IMR-90 (cell line): ENCODE results near the gene ORC5. TPM values are rescaled to one million over a fixed set of nuclear protein-coding genes. Genes with fewer than 3 reads are reported as not detected.

Experiments used
- ATAC-seq: fragments of 200-7000 bp; cut with Tn5 transposase; 2 replicates; pipeline ENCODE4 v1.9.1; 2020; ENCODE audit warnings: low read depth, mild to moderate bottlenecking, moderate library complexity
- BruUV-seq: library from RNA; stranded (reverse); fragments of 400-500 nt; replicated peaks from 2 replicates; lab custom pipeline; 2021; lab: Mats Ljungman, UMichigan
- CTCF ChIA-PET: fragments of 300-600 bp; formaldehyde crosslinking; extraction: SDS; loops from one replicate; lab custom pipeline; 2021; ENCODE audit warnings: antibody characterized with exemption; lab: Yijun Ruan, JAX
- POLR2A ChIA-PET: fragments of 300-600 bp; sonication (Branson Sonifier 250); formaldehyde crosslinking; loops from one replicate; lab custom pipeline; 2022; ENCODE audit warnings: antibody characterized with exemption; ENCODE audit not compliant: unreplicated experiment; lab: Charles Lee
- DNase-seq: peaks from one replicate; pipeline ENCODE4 v3.0.0; 2013
- H2AFZ ChIP-seq: replicated peaks from 2 replicates; pipeline ENCODE3; 2013; ENCODE audit warnings: low read length, mild to moderate bottlenecking; ENCODE audit not compliant: poor library complexity
- H2AK5ac ChIP-seq: 2 replicates; pipeline ENCODE4 v1.6.1; 2013; ENCODE audit warnings: low read depth, low read length, inconsistent platforms
- H2AK9ac ChIP-seq: replicated peaks from 2 replicates; pipeline ENCODE3; 2013; ENCODE audit warnings: mild to moderate bottlenecking, low read depth, low read length, moderate library complexity; ENCODE audit not compliant: poor library complexity
- H2BK120ac ChIP-seq: 2 replicates; pipeline ENCODE4 v1.6.1; 2013; ENCODE audit warnings: low read depth, low read length, inconsistent platforms
- H2BK15ac ChIP-seq: 3 replicates; pipeline ENCODE4 v1.6.1; 2013; ENCODE audit warnings: low read depth, low read length, inconsistent platforms
- H2BK20ac ChIP-seq: 2 replicates; pipeline ENCODE4 v1.6.1; 2013; ENCODE audit warnings: low read depth, mild to moderate bottlenecking, inconsistent platforms, low read length, moderate library complexity
- H2BK5ac ChIP-seq: 2 replicates; pipeline ENCODE4 v1.6.1; 2013; ENCODE audit warnings: mild to moderate bottlenecking, low read depth, low read length, inconsistent platforms; ENCODE audit not compliant: poor library complexity, severe bottlenecking
- H3K14ac ChIP-seq: replicated peaks from 2 replicates; pipeline ENCODE4 v1.6.1; 2013; ENCODE audit warnings: low read depth, low read length, inconsistent platforms
- H3K18ac ChIP-seq: 2 replicates; pipeline ENCODE4 v1.6.1; 2013; ENCODE audit warnings: low read depth, low read length, control low read depth
- H3K23ac ChIP-seq: 2 replicates; pipeline ENCODE4 v1.6.1; 2013; ENCODE audit warnings: low read depth, low read length, inconsistent platforms
- H3K27ac ChIP-seq: 2 replicates; pipeline ENCODE4 v1.5.1; 2013; ENCODE audit warnings: mild to moderate bottlenecking, control low read depth, low read length; ENCODE audit not compliant: insufficient read depth
- H3K27me3 ChIP-seq: 2 replicates; pipeline ENCODE4 v1.6.1; 2013; ENCODE audit warnings: low read length; ENCODE audit not compliant: control insufficient read depth, insufficient read depth
- H3K36me3 ChIP-seq: 2 replicates; pipeline ENCODE4 v1.6.1; 2013; ENCODE audit warnings: low read length, mixed read lengths; ENCODE audit not compliant: control insufficient read depth, insufficient read depth
- H3K4ac ChIP-seq: 2 replicates; pipeline ENCODE4 v1.6.1; 2013; ENCODE audit warnings: low read depth, low read length, inconsistent platforms
- H3K4me1 ChIP-seq: 2 replicates; pipeline ENCODE4 v1.6.1; 2013; ENCODE audit warnings: low read length, mixed read lengths; ENCODE audit not compliant: control insufficient read depth, insufficient read depth
- H3K4me2 ChIP-seq: 2 replicates; pipeline ENCODE4 v1.6.1; 2013; ENCODE audit warnings: low read depth, mild to moderate bottlenecking, control low read depth, low read length, moderate library complexity
- H3K4me3 ChIP-seq: 2 replicates; pipeline ENCODE4 v1.5.1; 2013; ENCODE audit warnings: low read depth, mild to moderate bottlenecking, control low read depth, low read length, moderate library complexity; ENCODE audit not compliant: insufficient read depth
- H3K56ac ChIP-seq: 2 replicates; pipeline ENCODE4 v1.6.1; 2013; ENCODE audit warnings: low read length, inconsistent platforms; ENCODE audit not compliant: insufficient read depth; ENCODE audit errors: extremely low read depth
- H3K79me1 ChIP-seq, 2 experiments: 2 replicates each; pipeline ENCODE4 v1.6.1; 2013; ENCODE audit warnings: low read length in 2 of 2, inconsistent platforms in 1 of 2, low read depth in 1 of 2
- H3K9ac ChIP-seq: 2 replicates; pipeline ENCODE4 v1.6.1; 2013; ENCODE audit warnings: low read depth, low read length, control low read depth
- H3K9me1 ChIP-seq: 2 replicates; pipeline ENCODE4 v1.6.1; 2013; ENCODE audit warnings: low read length, inconsistent platforms; ENCODE audit not compliant: insufficient read depth
- H3K9me3 ChIP-seq: 2 replicates; pipeline ENCODE4 v1.6.1; 2013; ENCODE audit warnings: low read length; ENCODE audit not compliant: control insufficient read depth, insufficient read depth
- H4K20me1 ChIP-seq: 2 replicates; pipeline ENCODE4 v1.6.1; 2013; ENCODE audit warnings: low read length, inconsistent platforms; ENCODE audit not compliant: insufficient read depth
- H4K5ac ChIP-seq: 2 replicates; pipeline ENCODE4 v1.6.1; 2013; ENCODE audit warnings: mild to moderate bottlenecking, low read depth, low read length, control low read depth
- H4K8ac ChIP-seq, 2 experiments: 2 replicates each; pipeline ENCODE4 v1.6.1; 2013; ENCODE audit warnings: low read depth in 2 of 2, low read length in 2 of 2, control low read depth in 1 of 2, inconsistent platforms in 1 of 2
- H4K91ac ChIP-seq: 2 replicates; pipeline ENCODE4 v1.6.1; 2013; ENCODE audit warnings: low read depth, low read length, inconsistent platforms; ENCODE audit not compliant: insufficient read depth
- BHLHE40 ChIP-seq: fragments of 150-350 bp; IDR thresholded peaks from 2 replicates; pipeline ENCODE4 v1.6.1; 2016; ENCODE audit warnings: mild to moderate bottlenecking, low read depth, low read length
- CEBPB ChIP-seq: IDR thresholded peaks from 2 replicates; pipeline ENCODE4 v1.6.1; 2012; ENCODE audit warnings: low read depth, low read length, improper control_type of control experiment
- CHD1 ChIP-seq: IDR thresholded peaks from 2 replicates; pipeline ENCODE4 v1.6.1; 2012; ENCODE audit warnings: low read depth, low read length, improper control_type of control experiment
- CTCF ChIP-seq: conservative IDR thresholded peaks from 2 replicates; pipeline ENCODE4 v1.5.1; 2012; ENCODE audit warnings: mild to moderate bottlenecking, low read depth, low read length, improper control_type of control experiment
- ELK1 ChIP-seq: fragments of 150-350 bp; IDR thresholded peaks from 2 replicates; pipeline ENCODE4 v1.6.1; 2016; ENCODE audit warnings: low read depth, mild to moderate bottlenecking, low read length, moderate library complexity, borderline replicate concordance
- FOS ChIP-seq: fragments of 150-350 bp; IDR thresholded peaks from 2 replicates; pipeline ENCODE4 v1.6.1; 2016; ENCODE audit warnings: low read depth, low read length
- MAFK ChIP-seq: IDR thresholded peaks from 2 replicates; pipeline ENCODE4 v1.6.1; 2012; ENCODE audit warnings: low read depth, low read length, improper control_type of control experiment
- MAZ ChIP-seq: IDR thresholded peaks from 2 replicates; pipeline ENCODE4 v1.6.1; 2012; ENCODE audit warnings: low read depth, mild to moderate bottlenecking, low read length, improper control_type of control experiment, moderate library complexity, borderline replicate concordance
- MXI1 ChIP-seq: IDR thresholded peaks from 2 replicates; pipeline ENCODE4 v1.6.1; 2012; ENCODE audit warnings: low read depth, mild to moderate bottlenecking, low read length, moderate library complexity, borderline replicate concordance
- NFE2L2 ChIP-seq: fragments of 150-350 bp; IDR thresholded peaks from 2 replicates; pipeline ENCODE4 v1.6.1; 2016; ENCODE audit warnings: low read depth, mild to moderate bottlenecking, low read length
- POLR2A ChIP-seq: IDR thresholded peaks from 2 replicates; pipeline ENCODE4 v1.6.1; 2012; ENCODE audit warnings: mild to moderate bottlenecking, low read depth, low read length
- RAD21 ChIP-seq: IDR thresholded peaks from 2 replicates; pipeline ENCODE4 v1.6.1; 2012; ENCODE audit warnings: low read length, improper control_type of control experiment
- RCOR1 ChIP-seq: IDR thresholded peaks from 2 replicates; pipeline ENCODE4 v1.6.1; 2012; ENCODE audit warnings: mild to moderate bottlenecking, low read length, improper control_type of control experiment; ENCODE audit not compliant: insufficient replicate concordance
- RFX5 ChIP-seq: IDR thresholded peaks from 2 replicates; pipeline ENCODE4 v1.8.0; 2012; ENCODE audit warnings: low read depth, mild to moderate bottlenecking, low read length, moderate library complexity
- USF2 ChIP-seq: fragments of 150-350 bp; IDR thresholded peaks from 2 replicates; pipeline ENCODE4 v1.6.1; 2017; ENCODE audit warnings: mild to moderate bottlenecking, antibody characterized with exemption, low read length, low read depth
- WGBS, 2 experiments: methylation state at CpG; one replicate each; pipeline versions ENCODE4 v1.1.5 to v1.1.7; 2013; ENCODE audit warnings: missing lambda C conversion rate in 2 of 2; ENCODE audit not compliant: insufficient read length in 1 of 2; ENCODE audit errors: extremely low coverage in 2 of 2; 5-methylcytosine and 5-hydroxymethylcytosine counted together
- dilution Hi-C: fragments of 300-500 bp; cut with HindIII; formaldehyde crosslinking; loops from one replicate; pipeline ENCODE4 v1.14.3; 2018; ENCODE audit warnings: low sequenced_read_pairs; ENCODE audit not compliant: unreplicated experiment
- in situ Hi-C: fragments of 300-500 bp; cut with MboI; formaldehyde crosslinking; loops from 3 replicates; pipeline ENCODE4 v1.14.3; 2019; ENCODE audit warnings: low sequenced_read_pairs, inconsistent platforms, mixed read lengths
- intact Hi-C: fragments of 100-400 bp; cut with micrococcal nuclease; formaldehyde crosslinking; loops from 2 replicates; pipeline ENCODE4 v1.10.0; 2022
- polyA plus RNA-seq, 3 experiments: library from polyadenylated mRNA; depleted of rRNA; stranded (reverse); fragments of >200 nt; gene quantifications; 2 replicates each; pipeline ENCODE4 v1.2.3, GENCODE V29; 2012; ENCODE audit warnings: low replicate concordance in 1 of 3
- total RNA-seq: library from RNA; depleted of rRNA; stranded (reverse); fragments of >200 nt; gene quantifications from 2 replicates; pipeline ENCODE4 v1.2.3, GENCODE V29; 2012

The ORC5 gene
- total and polyA plus RNA-seq, 2 of the 4 experiments (the other 2 are of a cell fraction): 7.9 to 18.8 TPM

GRCh38 chr7:104126411-104126841 lies 81.4 kb downstream of the ORC5 start:
- no peak overlapping the region for H2BK5ac ChIP-seq
- no peaks in the 10 kb centered on the region for H3K9me1 ChIP-seq
- no peak overlapping the region for H2AFZ ChIP-seq
- H3K36me3 ChIP-seq: peaks cover 8% of the 10 kb centered on the region
- no peak overlapping the region for H3K14ac ChIP-seq
- no peaks in the 10 kb centered on the region for H3K79me1 ChIP-seq
- no peak overlapping the region for H3K9ac ChIP-seq
- no peak overlapping the region for H2BK15ac ChIP-seq
- no TSS peak for BruUV-seq
- intact Hi-C loops (loop anchor here (2.0 kb wide), 1 partner anchor 14 kb away; no protein-coding TSS in a partner anchor), in situ Hi-C loops (no loop called here), dilution Hi-C loops (no loop called here)
- no peak overlapping the region for H4K8ac ChIP-seq
- CTCF ChIA-PET: interaction anchor here (0.6 kb wide), 2 partner anchors 12 to 537 kb away, joined by 3 read pairs; no protein-coding TSS in a partner anchor
- 53% methylated on average over 2 of the region's 4 CpGs; no CpG with 5 or more reads in 1 of the 2 experiments for WGBS, 2 experiments
- no peak overlapping the region for H4K91ac ChIP-seq
- H3K27me3 ChIP-seq: no peaks in the 10 kb centered on the region
- no peak overlapping the region for H2AK9ac ChIP-seq
- POLR2A ChIA-PET: no interaction called here
- H3K4ac ChIP-seq: no peak overlapping the region
- H2AK5ac ChIP-seq: no peak overlapping the region
- H3K4me3 ChIP-seq: no peak overlapping the region
- no peak overlapping the region for H3K27ac ChIP-seq
- H3K23ac ChIP-seq: no peak overlapping the region
- no peak overlapping the region for H4K5ac ChIP-seq
- no peak overlapping the region for H3K4me2 ChIP-seq
- no peak overlapping the region for H3K18ac ChIP-seq
- peaks cover 2% of the 10 kb centered on the region; the same call in 1 of the 2 replicates for H3K4me1 ChIP-seq
- H4K20me1 ChIP-seq: no peaks in the 10 kb centered on the region
- no peak overlapping the region for H2BK20ac ChIP-seq
- no peak for DNase-seq
- ATAC-seq: no peak
- TF ChIP-seq MAZ (no peak), ELK1 (no peak), CTCF (no peak), CEBPB (no peak), RAD21 (no peak), FOS (no peak), USF2 (no peak), RFX5 (no peak), MAFK (no peak), CHD1 (no peak), NFE2L2 (no peak), MXI1 (no peak), RCOR1 (no peak), BHLHE40 (no peak), POLR2A (no peak)
- H2BK120ac ChIP-seq: no peak overlapping the region
- H3K56ac ChIP-seq: no peak overlapping the region
- H3K9me3 ChIP-seq: no peaks in the 10 kb centered on the region
